ENCODE results near the gene XYLT2.

The XYLT2 gene

DNA sequence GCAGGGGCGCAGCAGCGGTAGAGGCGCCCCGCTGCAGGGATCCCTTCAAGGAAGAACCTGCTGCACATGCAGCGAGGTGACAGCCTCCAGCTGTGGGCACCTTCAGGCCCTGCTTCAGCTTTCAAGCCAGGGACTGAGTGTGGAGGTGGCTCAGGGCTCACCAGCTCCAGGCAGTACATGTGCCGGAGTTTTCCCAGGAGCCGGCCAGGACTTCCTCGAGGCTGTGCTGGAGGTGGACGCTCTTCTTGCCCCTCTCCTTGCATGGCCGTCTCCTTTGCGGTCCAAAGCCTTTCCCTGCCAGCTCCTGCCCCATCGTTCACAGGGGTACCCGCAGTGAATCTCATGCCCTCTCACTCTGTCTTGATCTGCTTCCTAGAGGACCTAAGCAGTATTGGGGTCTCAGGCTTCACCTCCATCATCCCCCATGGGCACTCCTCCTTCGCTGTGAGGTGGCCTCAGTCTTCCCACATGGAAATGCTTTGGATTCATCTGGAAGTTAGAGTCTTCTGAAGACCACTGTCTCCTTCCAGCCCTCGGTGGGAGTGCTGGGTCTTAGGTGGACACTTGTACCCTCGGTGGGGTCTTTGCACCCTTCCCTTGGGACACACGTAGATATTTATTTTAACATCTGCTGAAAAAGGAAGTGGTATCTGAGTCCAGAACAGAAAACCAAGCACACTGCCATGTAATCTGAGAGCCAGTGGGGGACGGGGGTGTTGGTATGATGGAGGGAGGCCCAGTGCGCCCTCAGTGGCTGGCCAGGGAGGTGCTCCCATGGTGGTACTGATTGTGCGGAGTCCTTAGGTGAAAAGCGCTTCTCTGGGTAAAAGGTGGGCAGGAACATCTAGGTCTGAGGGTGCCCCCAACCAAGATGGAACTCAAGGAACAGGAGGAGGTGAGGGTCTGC, 7.0 kb downstream of the XYLT2 start:
- TF ChIP-seq CREB1 (IDR thresholded peaks at IDR 0.05; ENCODE audit: low read depth) = no peak

DNA sequence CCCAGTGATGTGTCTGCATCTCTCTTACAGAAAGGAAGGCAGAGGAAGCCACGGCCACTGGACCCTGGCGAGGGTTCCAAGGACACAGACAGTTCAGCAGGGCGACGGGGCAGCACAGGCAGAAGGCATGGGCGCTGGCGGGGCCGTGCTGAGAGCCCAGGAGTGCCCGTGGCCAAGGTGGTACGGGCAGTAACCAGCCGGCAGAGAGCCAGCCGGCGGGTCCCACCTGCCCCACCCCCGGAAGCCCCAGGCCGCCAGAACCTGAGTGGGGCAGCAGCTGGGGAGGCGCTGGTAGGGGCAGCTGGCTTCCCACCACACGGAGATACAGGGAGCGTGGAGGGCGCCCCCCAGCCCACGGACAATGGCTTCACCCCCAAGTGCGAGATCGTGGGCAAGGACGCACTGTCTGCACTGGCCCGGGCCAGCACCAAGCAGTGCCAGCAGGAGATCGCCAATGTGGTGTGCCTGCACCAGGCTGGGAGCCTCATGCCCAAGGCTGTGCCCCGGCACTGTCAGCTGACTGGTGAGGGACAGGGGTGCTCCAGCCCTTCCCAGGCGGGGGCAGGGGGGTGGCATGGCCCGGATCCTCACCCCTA, 7.8 kb downstream of the XYLT2 start:
- no peak for TF ChIP-seq RAD21 (IDR thresholded peaks at IDR 0.05; ENCODE audit: low read depth)
- no peak for TF ChIP-seq EGR1 (IDR thresholded peaks at IDR 0.05)
- TF ChIP-seq NFIC (IDR thresholded peaks at IDR 0.05) = no peak
- TF ChIP-seq FOXM1 (IDR thresholded peaks at IDR 0.05; ENCODE audit: borderline replicate concordance, low read depth) = no peak
- TF ChIP-seq, protein P1, sequence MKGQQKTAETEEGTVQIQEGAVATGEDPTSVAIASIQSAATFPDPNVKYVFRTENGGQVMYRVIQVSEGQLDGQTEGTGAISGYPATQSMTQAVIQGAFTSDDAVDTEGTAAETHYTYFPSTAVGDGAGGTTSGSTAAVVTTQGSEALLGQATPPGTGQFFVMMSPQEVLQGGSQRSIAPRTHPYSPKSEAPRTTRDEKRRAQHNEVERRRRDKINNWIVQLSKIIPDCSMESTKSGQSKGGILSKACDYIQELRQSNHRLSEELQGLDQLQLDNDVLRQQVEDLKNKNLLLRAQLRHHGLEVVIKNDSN (IDR thresholded peaks at IDR 0.05) = no peak
- TF ChIP-seq TCF12 (IDR thresholded peaks at IDR 0.05; ENCODE audit: low read depth) = no peak
- TF ChIP-seq TEAD4 (IDR thresholded peaks at IDR 0.05) = no peak
- TF ChIP-seq YY1 (IDR thresholded peaks at IDR 0.05; ENCODE audit: low read depth) = no peak
- TF ChIP-seq TAF1 (IDR thresholded peaks at IDR 0.05; ENCODE audit: low read depth) = no peak
- no peak for TF ChIP-seq CREB1 (IDR thresholded peaks at IDR 0.05; ENCODE audit: low read depth)

DNA sequence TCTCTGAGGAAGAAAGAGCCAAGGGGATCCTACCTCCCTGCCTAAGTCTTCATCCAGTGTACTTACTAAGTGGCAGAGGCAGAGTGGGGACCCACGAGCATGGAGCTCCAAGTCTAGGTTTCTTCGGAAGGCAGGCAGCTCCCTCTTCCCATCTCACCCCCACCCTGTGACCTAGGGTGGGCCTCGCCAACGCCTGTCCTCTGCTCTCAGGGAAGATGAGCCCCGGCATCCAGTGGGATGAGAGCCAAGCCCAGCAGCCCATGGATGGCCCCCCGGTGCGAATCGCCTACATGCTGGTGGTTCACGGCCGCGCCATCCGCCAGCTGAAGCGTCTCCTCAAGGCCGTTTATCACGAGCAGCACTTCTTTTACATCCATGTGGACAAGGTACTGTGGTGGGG, 8.3 kb downstream of the XYLT2 start:
- TF ChIP-seq NFIC (IDR thresholded peaks at IDR 0.05) = no peak
- TF ChIP-seq RAD21 (IDR thresholded peaks at IDR 0.05; ENCODE audit: low read depth) = no peak
- TF ChIP-seq, protein P2, sequence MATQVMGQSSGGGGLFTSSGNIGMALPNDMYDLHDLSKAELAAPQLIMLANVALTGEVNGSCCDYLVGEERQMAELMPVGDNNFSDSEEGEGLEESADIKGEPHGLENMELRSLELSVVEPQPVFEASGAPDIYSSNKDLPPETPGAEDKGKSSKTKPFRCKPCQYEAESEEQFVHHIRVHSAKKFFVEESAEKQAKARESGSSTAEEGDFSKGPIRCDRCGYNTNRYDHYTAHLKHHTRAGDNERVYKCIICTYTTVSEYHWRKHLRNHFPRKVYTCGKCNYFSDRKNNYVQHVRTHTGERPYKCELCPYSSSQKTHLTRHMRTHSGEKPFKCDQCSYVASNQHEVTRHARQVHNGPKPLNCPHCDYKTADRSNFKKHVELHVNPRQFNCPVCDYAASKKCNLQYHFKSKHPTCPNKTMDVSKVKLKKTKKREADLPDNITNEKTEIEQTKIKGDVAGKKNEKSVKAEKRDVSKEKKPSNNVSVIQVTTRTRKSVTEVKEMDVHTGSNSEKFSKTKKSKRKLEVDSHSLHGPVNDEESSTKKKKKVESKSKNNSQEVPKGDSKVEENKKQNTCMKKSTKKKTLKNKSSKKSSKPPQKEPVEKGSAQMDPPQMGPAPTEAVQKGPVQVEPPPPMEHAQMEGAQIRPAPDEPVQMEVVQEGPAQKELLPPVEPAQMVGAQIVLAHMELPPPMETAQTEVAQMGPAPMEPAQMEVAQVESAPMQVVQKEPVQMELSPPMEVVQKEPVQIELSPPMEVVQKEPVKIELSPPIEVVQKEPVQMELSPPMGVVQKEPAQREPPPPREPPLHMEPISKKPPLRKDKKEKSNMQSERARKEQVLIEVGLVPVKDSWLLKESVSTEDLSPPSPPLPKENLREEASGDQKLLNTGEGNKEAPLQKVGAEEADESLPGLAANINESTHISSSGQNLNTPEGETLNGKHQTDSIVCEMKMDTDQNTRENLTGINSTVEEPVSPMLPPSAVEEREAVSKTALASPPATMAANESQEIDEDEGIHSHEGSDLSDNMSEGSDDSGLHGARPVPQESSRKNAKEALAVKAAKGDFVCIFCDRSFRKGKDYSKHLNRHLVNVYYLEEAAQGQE (IDR thresholded peaks at IDR 0.05; ENCODE audit: low read depth) = no peak
- no peak for TF ChIP-seq FOXM1 (IDR thresholded peaks at IDR 0.05; ENCODE audit: borderline replicate concordance, low read depth)
- TF ChIP-seq TEAD4 (IDR thresholded peaks at IDR 0.05) = no peak
- no peak for TF ChIP-seq ZBTB7A (IDR thresholded peaks at IDR 0.05; ENCODE audit: low read depth)
- TF ChIP-seq TCF12 (IDR thresholded peaks at IDR 0.05; ENCODE audit: low read depth) = no peak
- TF ChIP-seq, protein P3, sequence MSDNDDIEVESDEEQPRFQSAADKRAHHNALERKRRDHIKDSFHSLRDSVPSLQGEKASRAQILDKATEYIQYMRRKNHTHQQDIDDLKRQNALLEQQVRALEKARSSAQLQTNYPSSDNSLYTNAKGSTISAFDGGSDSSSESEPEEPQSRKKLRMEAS (IDR thresholded peaks at IDR 0.05) = no peak
- TF ChIP-seq, protein P1 (IDR thresholded peaks at IDR 0.05) = no peak
- TF ChIP-seq YY1 (IDR thresholded peaks at IDR 0.05; ENCODE audit: low read depth) = no peak
- no peak for TF ChIP-seq TAF1 (IDR thresholded peaks at IDR 0.05; ENCODE audit: low read depth)
- TF ChIP-seq EGR1 (IDR thresholded peaks at IDR 0.05) = no peak
- no peak for TF ChIP-seq CREB1 (IDR thresholded peaks at IDR 0.05; ENCODE audit: low read depth)
- TF ChIP-seq EP300 (IDR thresholded peaks at IDR 0.05; ENCODE audit: borderline replicate concordance) = no peak
- no peak for TF ChIP-seq CEBPB (IDR thresholded peaks at IDR 0.05)

DNA sequence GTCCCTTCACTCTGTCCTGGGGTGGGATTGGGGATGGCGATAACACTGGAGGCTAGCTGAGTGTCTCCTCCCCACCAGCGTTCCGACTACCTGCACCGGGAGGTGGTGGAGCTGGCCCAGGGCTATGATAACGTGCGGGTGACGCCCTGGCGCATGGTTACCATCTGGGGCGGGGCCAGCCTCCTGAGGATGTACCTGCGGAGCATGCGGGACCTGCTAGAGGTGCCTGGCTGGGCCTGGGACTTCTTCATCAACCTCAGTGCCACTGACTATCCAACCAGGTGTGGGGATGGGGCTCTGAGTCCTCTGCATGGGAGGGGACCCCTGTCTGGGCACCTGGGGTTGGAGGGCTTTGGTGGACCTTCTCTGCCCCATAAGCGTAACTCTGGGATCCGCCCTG, 8.8 kb downstream of the XYLT2 start:
- TF ChIP-seq, protein P3 (IDR thresholded peaks at IDR 0.05) = no peak
- TF ChIP-seq, protein P2 (IDR thresholded peaks at IDR 0.05; ENCODE audit: low read depth) = no peak
- TF ChIP-seq EGR1 (IDR thresholded peaks at IDR 0.05) (no peak), ZBTB7A (IDR thresholded peaks at IDR 0.05; ENCODE audit: low read depth) (no peak)

DNA sequence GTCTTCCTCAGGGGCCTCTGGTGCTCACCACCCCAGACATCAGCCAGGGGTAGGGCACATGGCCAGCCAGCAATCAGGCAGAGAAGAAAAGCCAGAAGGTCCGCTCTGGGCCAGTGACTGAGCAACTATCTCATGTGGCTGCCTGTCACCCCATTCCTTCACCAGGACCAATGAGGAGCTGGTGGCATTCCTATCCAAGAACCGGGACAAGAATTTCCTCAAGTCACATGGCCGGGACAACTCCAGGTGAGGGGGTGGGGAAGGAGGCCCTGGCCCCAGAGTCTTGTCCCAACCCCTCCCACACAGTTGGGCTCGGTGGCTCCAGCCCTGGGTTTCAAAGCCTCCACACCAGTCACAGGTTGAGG, 9.4 kb downstream of the XYLT2 start:
- TF ChIP-seq CREB1 (IDR thresholded peaks at IDR 0.05; ENCODE audit: low read depth) (no peak), CEBPB (IDR thresholded peaks at IDR 0.05) (no peak), EP300 (IDR thresholded peaks at IDR 0.05; ENCODE audit: borderline replicate concordance) (no peak), TEAD4 (IDR thresholded peaks at IDR 0.05) (no peak), ZBTB7A (IDR thresholded peaks at IDR 0.05; ENCODE audit: low read depth) (no peak), FOXM1 (IDR thresholded peaks at IDR 0.05; ENCODE audit: borderline replicate concordance, low read depth) (no peak), NFIC (IDR thresholded peaks at IDR 0.05) (no peak), RAD21 (IDR thresholded peaks at IDR 0.05; ENCODE audit: low read depth) (no peak), TCF12 (IDR thresholded peaks at IDR 0.05; ENCODE audit: low read depth) (no peak), TAF1 (IDR thresholded peaks at IDR 0.05; ENCODE audit: low read depth) (no peak), EGR1 (IDR thresholded peaks at IDR 0.05) (no peak), YY1 (IDR thresholded peaks at IDR 0.05; ENCODE audit: low read depth) (no peak)
- TF ChIP-seq, protein P1 (IDR thresholded peaks at IDR 0.05) = no peak
- TF ChIP-seq, protein P3 (IDR thresholded peaks at IDR 0.05) = no peak
- TF ChIP-seq, protein P2 (IDR thresholded peaks at IDR 0.05; ENCODE audit: low read depth) = no peak
